Stimulated activated CD4-positive, alpha-beta T cell treated with anti-CD3 and anti-CD28 coated beads, Interleukin-12 subunit alpha, Interleukin-12 subunit beta, amount 100 ng/mL, for 24 hours (primary cell): ENCODE results near the gene NRM.
"Not testable (repeated sequence)": the region's sequence is repeated elsewhere in the genome, so short reads cannot be mapped to it uniquely, and the experiment has no call there.

ENCODE experiments used
- DNase-seq, 2 experiments: peaks; one replicate each; pipeline ENCODE4 v3.0.0-alpha.2; 2020; ENCODE audit warnings: low read depth in 2 of 2

Gene NRM

GRCh38 chr6:30690403-30691207, at the start of gene NRM:
Gene NRM, minus strand, starts transcription at chr6:30690984. Its CDS starts 10 bp downstream, at chr6:30690974.
- peak; percentile 63 to 81 for DNase-seq

GRCh38 chr6:30740540-30740870, 49.7 kb upstream of the NRM start:
- DNase-seq, result no peak

GRCh38 chr6:30738532-30738931, 47.7 kb upstream of the NRM start:
- no peak for DNase-seq

GRCh38 chr6:30735668-30736314, 45.0 kb upstream of the NRM start:
- DNase-seq, result no peak

GRCh38 chr6:30732237-30732943, 41.6 kb upstream of the NRM start:
- no peak for DNase-seq

- DNase-seq, result peak; percentile 74 to 81
Observed at GRCh38 chr6:30730601-30731435, 40.0 kb upstream of the NRM start.

GRCh38 chr6:30727920-30728553, 37.3 kb upstream of the NRM start:
- DNase-seq, result no peak

- no peak for DNase-seq
Observed at GRCh38 chr6:30726506-30727413, 36.0 kb upstream of the NRM start.

- no peak for DNase-seq
Observed at GRCh38 chr6:30725713-30726505, 35.1 kb upstream of the NRM start.

GRCh38 chr6:30724906-30725667, 34.3 kb upstream of the NRM start:
- DNase-seq, result no peak

GRCh38 chr6:30723843-30724741, 33.3 kb upstream of the NRM start:
- DNase-seq, result not testable (repeated sequence)

- not testable (repeated sequence) for DNase-seq
Observed at GRCh38 chr6:30723159-30723842, 32.5 kb upstream of the NRM start.

- peak in 1 of 2 experiments; percentile 77 for DNase-seq
Observed at GRCh38 chr6:30722280-30723112, 31.7 kb upstream of the NRM start.

GRCh38 chr6:30722025-30722279, 31.2 kb upstream of the NRM start:
- DNase-seq, result not testable (repeated sequence)

- peak; percentile 89 to 93 for DNase-seq
Observed at GRCh38 chr6:30721198-30722024, 30.6 kb upstream of the NRM start.
